HG03103 (cell line): ENCODE data around the gene CACNA2D3.
"Not testable (repeated sequence)": the region's sequence is repeated elsewhere in the genome, so short reads cannot be mapped to it uniquely, and the experiment has no call there.

Source experiments
- ATAC-seq: cut with Tn5 transposase; IDR thresholded peaks from one replicate; pipeline ENCODE4 v1.9.1; 2021; ENCODE audit warnings: low read depth; ENCODE audit not compliant: unreplicated experiment

Gene CACNA2D3

DNA sequence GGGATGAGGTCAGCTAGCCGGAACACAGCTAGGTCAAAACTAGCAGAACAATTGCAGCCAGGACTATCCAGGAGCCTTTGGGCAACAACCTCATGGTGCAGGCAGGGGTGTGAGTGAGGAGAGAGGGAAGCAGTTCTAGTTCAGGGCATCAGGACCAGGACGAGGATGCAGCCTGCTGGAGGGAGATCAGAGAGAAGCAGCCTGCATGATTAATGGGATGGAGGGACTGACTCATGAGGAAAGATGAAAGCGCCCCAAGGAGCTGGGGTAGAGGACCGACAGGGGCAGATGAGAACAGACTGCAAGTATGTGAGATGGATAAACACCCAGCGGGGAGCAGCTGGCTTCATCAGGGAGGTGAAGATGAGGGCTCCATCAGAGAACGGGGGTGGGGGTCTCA is 843.4 kb downstream of the CACNA2D3 start:
- ATAC-seq, result no peak

DNA sequence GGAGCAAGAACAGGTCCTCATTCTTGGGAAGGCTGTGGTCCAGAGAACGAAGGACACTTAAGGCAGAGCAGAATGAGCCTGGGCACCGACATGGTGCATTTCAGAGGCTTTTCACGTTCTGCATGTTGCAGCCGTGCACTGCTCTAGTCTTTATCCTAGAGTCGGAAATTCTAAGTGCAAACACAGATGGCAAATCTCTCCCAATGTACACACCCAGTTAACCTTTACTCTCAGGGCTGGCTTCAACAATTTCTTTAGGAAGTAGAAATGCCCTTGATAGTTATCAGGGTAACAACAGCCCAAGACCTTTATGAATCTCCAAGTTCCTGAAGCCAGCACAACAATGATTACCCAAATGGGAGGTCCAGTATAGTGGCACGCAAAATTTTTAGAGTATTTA is 844.6 kb downstream of the CACNA2D3 start:
- no peak for ATAC-seq

DNA sequence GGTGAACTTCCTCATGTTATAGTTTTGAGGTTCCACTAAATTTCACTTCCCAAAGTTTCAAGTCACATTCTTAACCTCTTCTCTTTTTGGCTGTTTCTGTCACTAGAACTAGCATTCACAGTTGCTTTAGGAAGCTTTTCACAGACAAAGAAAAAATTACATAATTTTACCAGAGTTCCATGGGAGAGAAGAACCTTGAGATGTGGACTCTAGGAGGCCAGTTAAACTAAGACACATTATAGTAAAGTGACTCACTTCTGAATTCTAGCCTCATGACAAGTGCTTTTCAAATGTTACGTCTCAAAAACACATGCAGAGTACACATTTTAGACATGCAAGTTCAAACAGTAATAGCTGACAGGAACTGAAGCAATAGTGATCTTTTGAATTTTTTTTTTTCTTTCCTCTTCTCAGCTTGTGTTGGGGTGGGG is 845.4 kb downstream of the CACNA2D3 start:
- no peak for ATAC-seq

DNA sequence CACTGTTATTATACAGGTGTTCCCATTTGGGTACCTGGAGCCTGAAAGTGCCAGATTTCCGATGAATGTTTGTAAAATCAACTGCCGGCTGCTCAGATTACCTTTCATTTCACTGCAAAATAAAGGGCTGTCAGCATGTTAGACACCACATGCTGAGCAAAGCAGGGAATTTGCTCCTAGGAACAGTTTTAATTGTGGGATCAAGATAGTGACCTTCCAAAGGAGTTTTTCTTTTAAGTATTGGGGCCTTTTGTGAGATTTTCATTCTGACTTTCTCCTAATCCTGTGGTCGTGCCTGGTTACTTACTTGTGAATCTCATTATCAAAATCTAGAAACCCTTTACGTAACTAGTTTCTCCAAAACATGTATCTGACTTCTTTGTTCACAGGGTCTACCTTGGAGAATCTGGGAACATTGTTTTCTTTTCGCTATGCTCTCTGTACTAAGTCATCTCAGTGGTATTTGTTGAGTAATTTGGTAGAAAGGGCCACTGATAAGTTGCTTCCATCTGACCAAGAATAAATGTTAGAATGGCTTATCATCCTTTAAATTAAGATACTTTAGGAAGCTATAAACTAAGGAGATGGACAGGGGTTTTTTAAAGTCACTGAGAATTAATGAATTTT is 846.3 kb downstream of the CACNA2D3 start:
- ATAC-seq, result no peak

DNA sequence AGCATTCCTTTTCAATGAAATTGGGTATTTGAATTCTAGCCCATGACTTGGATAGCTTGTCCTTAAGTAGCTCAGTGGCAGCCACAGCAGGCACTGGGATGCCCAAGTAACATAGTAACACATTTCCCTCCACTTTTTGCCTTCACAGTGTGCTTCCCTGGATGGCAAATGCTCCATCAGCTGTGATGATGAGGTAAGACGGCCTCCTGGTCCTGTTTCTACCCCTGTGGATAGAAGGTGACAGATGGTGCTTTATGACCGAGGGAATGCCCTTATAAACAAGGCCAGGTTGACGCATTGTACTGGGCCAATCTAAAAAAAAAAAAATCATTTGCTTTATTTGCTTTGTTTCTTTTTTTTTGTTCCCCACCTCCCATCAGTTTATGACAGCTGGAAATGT is 847.3 kb downstream of the CACNA2D3 start:
- ATAC-seq, result no peak

DNA sequence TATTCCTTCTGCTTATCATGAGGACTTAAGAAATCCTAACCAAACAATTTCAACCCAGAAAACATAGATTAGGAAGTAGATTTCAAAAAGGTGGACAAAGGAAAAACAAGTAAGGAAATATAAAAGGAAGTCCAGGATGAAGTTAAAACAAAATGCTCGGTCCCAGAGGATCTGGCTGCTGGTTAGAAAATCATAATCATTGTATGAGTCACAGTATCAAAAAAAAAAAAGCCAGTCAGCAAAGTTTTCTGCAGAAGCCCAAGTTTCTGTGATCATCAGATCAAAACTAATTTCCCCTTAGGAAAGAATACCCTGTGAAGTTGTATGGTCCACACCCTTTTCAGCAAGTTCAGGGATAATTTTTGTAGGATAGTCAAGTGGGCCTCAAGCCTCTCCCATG is 848.5 kb downstream of the CACNA2D3 start:
- no peak for ATAC-seq

DNA sequence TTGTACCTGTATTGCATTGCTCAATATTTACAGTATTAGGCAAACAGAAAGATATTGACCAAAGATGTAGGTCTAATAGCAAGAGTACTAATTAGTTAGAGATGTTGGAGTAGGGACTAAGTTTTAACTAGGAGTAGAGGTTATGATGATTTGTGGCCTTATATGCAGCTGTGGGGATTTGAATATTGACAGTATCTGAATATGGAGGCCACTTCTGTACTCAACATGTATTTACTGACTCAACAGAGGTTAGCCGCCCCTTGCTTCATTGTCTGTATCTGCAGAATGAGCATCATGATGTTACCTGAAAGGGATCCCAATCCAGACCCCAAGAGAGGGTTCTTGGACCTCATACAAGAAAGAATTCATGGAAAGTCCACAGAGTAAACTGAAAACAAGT is 855.1 kb downstream of the CACNA2D3 start:
- ATAC-seq, result no peak

DNA sequence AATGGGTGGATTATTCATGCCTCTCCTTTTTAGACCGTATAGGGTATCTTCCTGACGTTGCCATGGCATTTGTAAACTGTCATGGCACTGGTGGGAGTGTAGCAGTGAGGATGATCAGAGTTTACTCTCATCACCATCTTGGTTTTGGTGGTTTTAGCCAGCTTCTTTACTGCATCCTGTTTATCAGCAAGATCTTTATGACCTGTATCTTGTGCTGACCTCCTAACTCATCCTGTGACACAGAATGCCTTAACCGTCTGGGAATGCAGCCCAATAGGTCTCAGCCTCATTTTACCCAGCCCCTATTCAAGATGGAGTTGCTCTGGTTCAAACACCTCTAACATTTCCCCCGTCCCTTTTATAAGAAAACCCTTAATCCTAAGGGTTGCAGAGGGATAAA is 855.6 kb downstream of the CACNA2D3 start:
- not testable (repeated sequence) for ATAC-seq

DNA sequence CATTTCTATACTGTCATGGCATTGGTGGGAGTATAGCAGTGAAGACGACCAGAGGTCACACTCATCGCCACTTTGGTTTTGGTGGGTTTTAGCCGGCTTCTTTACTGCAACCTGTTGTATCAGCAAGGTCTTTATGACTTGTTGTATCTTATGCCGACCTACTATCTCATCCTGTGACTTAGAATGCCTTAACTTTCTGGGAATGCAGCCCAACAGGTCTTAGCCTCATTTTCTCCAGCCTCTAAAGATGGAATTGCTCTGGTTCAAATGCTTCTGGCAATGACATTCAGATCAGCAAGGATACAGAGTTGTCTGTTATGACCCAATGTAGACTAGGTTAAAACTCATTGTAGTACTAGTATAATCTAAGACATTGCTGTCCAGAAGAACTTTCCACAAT is 860.5 kb downstream of the CACNA2D3 start:
- no peak for ATAC-seq

DNA sequence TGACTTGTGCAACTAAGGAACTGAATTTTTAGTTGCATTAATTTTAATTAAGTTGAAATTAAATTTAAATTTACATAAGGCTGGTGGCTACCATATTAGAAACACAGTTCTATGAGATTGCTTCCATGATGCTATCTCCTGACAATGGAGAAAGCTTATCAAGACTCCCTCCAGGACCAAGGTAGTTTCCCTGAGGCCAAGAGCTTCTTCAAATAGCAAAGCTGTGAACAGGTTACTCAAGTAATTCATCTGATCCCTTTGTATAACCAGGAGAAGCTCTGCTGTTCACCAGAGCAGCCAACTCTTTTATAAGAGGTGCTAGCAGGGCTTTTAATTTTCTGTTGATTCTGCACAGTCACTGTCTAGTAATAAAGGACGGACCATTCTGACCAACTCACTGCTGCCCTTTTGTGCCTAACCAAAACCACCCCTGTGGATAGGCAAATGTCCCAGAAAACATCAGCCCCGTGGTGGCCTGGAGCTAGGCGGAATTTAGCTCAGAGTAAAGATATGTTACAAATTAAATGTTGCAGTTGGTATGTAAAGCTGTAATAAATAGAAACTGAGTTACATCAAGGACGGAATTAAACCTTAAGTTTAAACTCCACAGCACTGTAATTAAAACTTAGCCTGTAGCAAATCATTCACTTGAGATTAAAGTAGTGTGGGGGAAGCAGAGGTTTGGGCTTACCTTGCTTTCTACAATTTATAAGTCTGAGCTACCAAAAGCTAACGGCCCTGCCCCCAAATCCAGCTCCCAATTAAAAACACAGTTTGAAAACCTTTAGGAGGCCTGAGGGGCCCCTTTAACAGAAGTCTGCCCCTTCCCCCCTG is 861.1 kb downstream of the CACNA2D3 start:
- ATAC-seq, result no peak

DNA sequence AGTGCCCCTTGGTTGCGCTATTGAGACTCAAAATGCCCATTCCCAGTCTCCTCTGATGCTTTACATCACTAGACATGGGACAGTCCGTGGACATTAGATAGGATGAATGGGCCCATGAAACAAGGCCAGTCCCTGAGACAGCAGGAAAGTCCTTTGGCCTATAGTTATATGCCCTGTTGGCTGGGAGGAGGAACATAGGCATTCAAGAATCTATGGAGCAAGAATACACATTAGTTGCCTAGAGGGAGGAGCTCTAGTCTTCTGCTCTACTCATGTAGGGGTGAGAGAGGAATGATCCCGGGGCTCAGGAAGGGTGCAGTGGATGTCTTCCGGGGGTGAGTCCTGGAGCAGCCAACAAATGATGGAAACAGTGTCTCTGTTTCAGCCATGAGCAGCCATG is 863.5 kb downstream of the CACNA2D3 start:
- ATAC-seq, result no peak

DNA sequence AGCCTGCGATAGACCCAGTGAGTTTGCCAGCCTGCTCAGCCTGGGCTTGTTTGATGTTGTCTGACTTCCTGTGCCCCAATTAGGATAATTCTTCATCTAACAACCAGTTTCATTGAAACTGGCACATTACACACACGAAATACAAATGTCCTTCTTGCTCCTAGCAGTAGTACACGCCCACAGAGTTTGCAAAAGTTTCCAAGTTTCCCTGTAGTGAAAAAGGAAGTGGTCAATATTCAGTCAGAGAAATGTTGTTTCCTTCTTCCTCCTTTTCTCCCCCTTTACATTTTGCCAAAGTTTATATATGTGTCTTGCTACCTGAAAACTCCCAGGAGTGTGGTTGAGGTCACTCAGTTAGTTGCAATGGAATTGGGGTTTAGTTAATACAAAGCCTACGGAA is 863.9 kb downstream of the CACNA2D3 start:
- no peak for ATAC-seq

DNA sequence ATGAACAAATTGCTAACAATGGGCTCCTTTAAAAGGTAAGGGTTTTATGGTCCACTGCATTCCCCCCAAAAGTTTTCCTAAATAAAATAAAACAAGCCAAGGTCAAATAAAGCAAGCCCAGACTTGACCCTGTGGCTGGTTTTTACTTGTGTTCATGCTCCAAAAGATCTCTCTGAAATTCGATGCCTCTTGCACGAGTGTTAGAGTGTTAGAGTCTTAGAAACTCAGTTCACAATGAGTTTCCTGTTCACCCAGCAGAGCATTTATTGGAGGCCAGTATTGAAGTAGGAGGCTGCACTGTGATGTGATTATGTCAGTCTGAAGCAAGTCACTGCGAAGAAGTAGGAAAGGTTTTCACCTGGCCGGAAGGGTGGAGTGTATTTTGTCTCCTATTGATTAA is 865.4 kb downstream of the CACNA2D3 start:
- no peak for ATAC-seq

DNA sequence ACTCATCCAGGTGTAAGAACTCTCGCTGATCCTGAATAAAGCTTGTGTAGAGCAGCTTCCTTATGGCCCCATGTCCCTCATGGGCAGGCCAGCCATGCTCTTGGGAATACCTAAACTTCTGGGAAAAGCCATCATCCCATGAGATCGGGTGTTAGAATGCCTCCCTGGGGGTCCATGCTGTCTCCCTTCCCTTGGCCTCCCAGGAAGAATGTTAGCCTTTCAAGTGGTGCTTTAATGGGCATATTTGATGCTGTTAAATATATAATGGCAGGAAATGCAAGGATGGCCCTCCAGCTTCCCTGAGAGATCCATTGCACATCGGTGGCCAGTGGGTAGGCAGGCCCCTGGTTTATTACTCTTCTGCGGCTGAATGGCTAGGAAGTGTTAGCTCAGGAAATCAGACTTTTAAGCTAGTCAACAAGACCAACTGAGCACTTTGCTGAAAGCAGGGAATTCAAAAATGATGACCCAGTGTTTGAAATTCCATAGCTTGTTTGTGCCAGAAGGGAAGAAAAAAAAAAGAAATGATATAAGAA is 866.0 kb downstream of the CACNA2D3 start:
- no peak for ATAC-seq

DNA sequence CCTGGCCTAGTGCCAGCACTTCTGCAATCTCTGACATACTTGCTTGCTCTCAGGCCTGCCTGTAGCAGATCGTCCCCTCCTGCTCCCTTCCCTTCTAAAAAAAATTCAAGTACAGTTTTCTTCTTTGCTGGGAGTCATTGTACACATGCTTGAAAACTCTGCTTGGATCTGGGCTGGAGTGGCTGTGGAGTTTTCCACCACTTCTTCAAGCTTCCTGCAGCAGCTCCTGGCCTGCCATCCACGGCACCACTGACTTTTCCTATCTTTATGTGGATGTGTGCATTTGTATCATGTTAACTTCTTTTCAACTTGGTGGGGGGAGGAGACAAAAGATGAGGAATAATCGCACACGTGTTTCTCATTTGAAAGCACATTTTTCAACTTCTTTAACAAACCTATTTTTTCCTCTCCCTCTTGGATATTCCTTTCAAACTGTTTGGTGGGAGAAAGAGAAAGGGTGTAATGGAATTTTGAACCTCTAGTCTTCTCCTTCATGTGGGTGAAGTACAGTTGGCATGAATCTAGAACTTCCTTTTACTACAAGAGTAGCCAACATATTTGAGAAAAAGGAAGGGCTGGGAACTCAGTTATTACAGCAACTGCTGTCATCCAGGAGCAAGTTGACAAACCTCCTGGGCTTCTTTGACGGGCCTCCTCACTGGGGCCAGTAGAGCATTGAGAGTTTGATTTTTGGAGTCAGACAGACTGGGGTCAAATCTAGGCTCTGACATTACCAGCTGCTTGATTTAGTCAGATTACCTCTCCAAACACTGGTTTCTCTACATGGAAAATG is 866.7 kb downstream of the CACNA2D3 start:
- ATAC-seq, result no peak

DNA sequence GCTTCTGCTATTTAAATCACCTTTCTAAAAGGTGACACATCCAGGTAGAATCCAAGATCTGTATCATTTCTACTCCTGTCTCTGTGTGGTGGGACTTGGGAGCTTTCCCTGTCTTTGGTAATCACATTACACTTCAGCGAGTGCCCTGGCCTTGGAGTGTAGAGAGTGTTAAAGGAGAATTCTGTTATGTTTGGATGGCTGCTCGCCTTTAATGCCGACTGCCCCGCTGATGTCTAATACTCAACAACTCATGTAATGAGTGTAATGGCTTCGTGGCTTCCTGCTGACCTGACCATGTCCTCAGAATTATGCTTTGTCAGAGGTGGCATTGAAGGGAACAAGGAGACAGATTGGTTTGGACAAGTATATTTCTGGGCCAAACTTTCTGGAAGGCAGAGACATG is 871.8 kb downstream of the CACNA2D3 start:
- ATAC-seq, result no peak

DNA sequence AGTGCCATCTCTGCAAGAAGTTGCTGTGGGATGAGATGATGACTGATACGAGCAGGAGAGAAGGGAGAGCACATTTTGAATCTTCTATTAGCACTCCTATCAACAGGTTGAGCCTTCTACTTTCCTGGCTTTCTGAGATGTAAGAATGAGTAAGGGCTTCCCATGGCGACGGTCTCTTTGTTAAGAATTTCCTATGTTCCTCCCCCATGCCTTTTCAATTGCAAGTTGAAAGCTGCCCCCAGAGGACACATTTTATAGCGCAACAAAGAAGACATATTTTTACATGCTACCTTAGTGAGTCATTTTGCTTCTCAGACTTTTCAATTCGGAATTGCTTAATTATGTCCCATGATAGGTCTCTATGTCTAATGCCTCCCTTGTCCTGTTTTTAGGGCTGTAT is 876.8 kb downstream of the CACNA2D3 start:
- ATAC-seq, result no peak

DNA sequence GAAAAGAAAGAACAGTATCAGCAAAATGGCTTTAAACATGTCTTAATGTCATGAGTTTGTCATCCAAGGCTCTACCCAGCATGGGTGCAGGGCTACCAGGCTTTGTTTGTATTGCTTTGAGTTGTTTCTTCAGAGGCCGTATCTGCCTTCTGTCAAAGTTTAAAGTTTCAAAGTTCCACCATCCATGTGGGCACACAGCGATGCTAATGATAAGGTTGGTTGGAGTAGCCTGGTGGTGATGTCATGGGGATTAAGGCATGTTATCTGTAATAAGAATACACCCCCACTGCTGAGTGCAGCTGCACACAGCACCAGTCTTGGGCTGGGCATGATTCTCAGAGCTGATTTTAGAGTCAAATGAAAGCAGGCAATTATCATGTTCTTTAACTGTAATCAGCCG is 877.5 kb downstream of the CACNA2D3 start:
- no peak for ATAC-seq

DNA sequence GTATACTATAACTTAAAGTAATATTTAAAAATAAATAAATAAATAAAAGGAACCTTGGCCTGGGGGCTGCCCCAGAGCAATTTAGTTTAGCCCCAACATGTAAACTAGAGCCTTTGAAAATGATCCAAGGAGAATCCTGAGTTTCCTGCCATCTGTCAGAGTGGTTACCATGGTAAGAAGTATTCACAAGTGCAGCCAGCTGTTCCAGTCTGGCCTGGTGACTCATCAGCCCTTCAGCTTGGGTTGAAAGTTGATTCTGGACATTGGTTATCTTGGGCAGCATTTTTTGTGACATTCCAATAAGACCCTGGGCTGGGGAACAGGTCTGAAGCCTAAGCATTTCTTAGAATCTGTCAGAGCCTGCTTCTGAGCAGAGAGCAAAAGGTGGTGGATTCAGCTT is 878.2 kb downstream of the CACNA2D3 start:
- ATAC-seq, result no peak

DNA sequence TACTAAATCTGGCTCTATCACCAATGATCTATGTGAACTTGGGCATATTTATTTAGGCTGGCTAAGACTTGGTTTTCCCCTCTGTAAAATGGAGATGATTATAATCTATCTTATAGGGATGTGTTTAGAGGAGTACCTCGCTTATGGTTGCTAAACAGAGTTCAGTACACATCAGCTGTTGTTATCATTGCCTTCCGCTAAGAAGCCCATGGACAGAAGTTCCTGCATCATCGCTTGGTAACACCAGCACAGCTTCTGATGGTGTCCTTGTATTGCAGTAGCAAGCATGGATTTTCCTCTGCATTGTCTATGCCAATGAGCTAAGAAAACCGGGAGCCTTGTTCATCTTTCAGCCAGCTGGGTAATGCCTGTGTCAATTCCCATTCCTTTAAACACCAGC is 878.6 kb downstream of the CACNA2D3 start:
- no peak for ATAC-seq

DNA sequence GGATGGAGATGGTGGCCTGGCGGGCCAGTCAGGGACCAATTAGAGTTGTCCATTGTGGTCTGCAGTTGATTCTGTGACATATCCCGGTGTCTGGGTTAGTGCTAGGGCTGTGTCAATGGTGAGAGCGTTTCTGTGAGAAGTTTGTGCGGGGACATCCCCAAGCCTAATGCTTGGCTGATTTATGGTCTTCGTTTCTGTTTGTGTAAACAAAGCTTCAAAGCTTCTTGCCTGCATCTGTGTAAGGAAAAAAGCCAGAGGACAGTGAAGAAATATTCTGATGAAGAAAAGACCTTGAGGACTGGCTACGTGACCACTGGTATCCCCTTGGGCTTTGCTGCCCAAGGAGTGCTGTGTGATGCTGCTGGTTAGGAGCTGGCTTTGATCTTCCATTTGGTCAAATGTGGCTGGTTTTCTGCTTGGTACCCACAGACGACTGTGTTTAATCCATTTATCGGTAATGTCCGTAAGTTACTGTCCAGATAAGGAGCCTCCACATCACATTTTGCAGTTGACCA is 880.1 kb downstream of the CACNA2D3 start:
- no peak for ATAC-seq
